Trophoblast cell (in vitro differentiated cells and primary cell): ENCODE results near the gene LDB2.
A peak's percentile ranks its signal among the peaks of the same experiment; 100 is the strongest.

Experiments used
- DNase-seq, 2 donors: peaks; one replicate each; pipeline ENCODE4 v3.0.0-alpha.2; 2016
- H2AFZ ChIP-seq: 2 replicates; pipeline ENCODE4 v1.6.1; 2013; ENCODE audit warnings: low read length, moderate library complexity, mild to moderate bottlenecking; ENCODE audit not compliant: insufficient read depth, poor library complexity
- H2AK5ac ChIP-seq: 2 replicates; pipeline ENCODE4 v1.6.1; 2013; ENCODE audit warnings: mild to moderate bottlenecking, low read length
- H2BK120ac ChIP-seq: 2 replicates; pipeline ENCODE4 v1.6.1; 2013; ENCODE audit warnings: low read length, mild to moderate bottlenecking, moderate library complexity; ENCODE audit not compliant: insufficient read depth, poor library complexity
- H2BK12ac ChIP-seq: 2 replicates; pipeline ENCODE4 v1.6.1; 2013; ENCODE audit warnings: mild to moderate bottlenecking, low read length, moderate library complexity
- H2BK5ac ChIP-seq: 2 replicates; pipeline ENCODE4 v1.6.1; 2013; ENCODE audit warnings: low read length, low read depth, moderate library complexity, mild to moderate bottlenecking; ENCODE audit not compliant: poor library complexity
- H3K14ac ChIP-seq: 2 replicates; pipeline ENCODE4 v1.6.1; 2013; ENCODE audit warnings: mild to moderate bottlenecking, low read length
- H3K18ac ChIP-seq: 2 replicates; pipeline ENCODE4 v1.6.1; 2013; ENCODE audit warnings: mild to moderate bottlenecking, low read length
- H3K23ac ChIP-seq: 2 replicates; pipeline ENCODE4 v1.6.1; 2013; ENCODE audit warnings: low read length
- H3K27ac ChIP-seq: 2 replicates; pipeline ENCODE4 v1.5.1; 2013; ENCODE audit warnings: low read depth, mild to moderate bottlenecking, inconsistent platforms, low read length, moderate library complexity
- H3K27me3 ChIP-seq: 2 replicates; pipeline ENCODE4 v1.6.1; 2013; ENCODE audit warnings: inconsistent platforms, mild to moderate bottlenecking, low read length, moderate library complexity; ENCODE audit not compliant: insufficient read depth
- H3K36me3 ChIP-seq, 2 experiments: 1 replicate in 1 of 2; 2 replicates in 1 of 2; pipeline ENCODE4 v1.6.1; 2013; ENCODE audit warnings: low read length in 2 of 2, mild to moderate bottlenecking in 2 of 2, moderate library complexity in 1 of 2; ENCODE audit not compliant: insufficient read depth in 2 of 2, control insufficient read depth in 1 of 2
- H3K4ac ChIP-seq: 2 replicates; pipeline ENCODE4 v1.6.1; 2013; ENCODE audit warnings: low read depth, mild to moderate bottlenecking, low read length, moderate library complexity
- H3K4me1 ChIP-seq, 2 experiments: 1 replicate in 1 of 2; 2 replicates in 1 of 2; pipeline ENCODE4 v1.6.1; 2013; ENCODE audit warnings: low read length in 2 of 2, mild to moderate bottlenecking in 2 of 2, moderate library complexity in 1 of 2; ENCODE audit not compliant: insufficient read depth in 2 of 2, control insufficient read depth in 1 of 2
- H3K4me2 ChIP-seq: 2 replicates; pipeline ENCODE4 v1.6.1; 2013; ENCODE audit warnings: inconsistent platforms, mild to moderate bottlenecking, low read length, moderate library complexity
- H3K4me3 ChIP-seq: 2 replicates; pipeline ENCODE4 v1.5.1; 2013; ENCODE audit warnings: mild to moderate bottlenecking, low read depth, low read length, inconsistent platforms
- H3K79me1 ChIP-seq: one replicate; pipeline ENCODE4 v1.6.1; 2013; ENCODE audit warnings: low read length
- H3K79me2 ChIP-seq: 2 replicates; pipeline ENCODE4 v1.6.1; 2013; ENCODE audit warnings: low read length, mild to moderate bottlenecking; ENCODE audit not compliant: control insufficient read depth, insufficient read depth, poor library complexity
- H3K9ac ChIP-seq: 2 replicates; pipeline ENCODE4 v1.6.1; 2013; ENCODE audit warnings: mild to moderate bottlenecking, low read length
- H3K9me3 ChIP-seq: 2 replicates; pipeline ENCODE4 v1.6.1; 2013; ENCODE audit warnings: low read depth, mild to moderate bottlenecking, control low read depth, inconsistent platforms, low read length; ENCODE audit not compliant: insufficient read depth
- H4K12ac ChIP-seq: 2 replicates; pipeline ENCODE4 v1.6.1; 2013; ENCODE audit warnings: low read depth, mild to moderate bottlenecking, low read length, moderate library complexity
- H4K8ac ChIP-seq: 2 replicates; pipeline ENCODE4 v1.6.1; 2013; ENCODE audit warnings: low read depth, mild to moderate bottlenecking, low read length, moderate library complexity
- H4K91ac ChIP-seq: one replicate; pipeline ENCODE4 v1.6.1; 2013; ENCODE audit warnings: low read depth, mild to moderate bottlenecking, low read length, moderate library complexity
- WGBS: extraction: QIAGEN DNeasy Blood & Tissue Kit; methylation state at CpG from one replicate; pipeline ENCODE4 v1.1.7; 2013; ENCODE audit warnings: missing lambda C conversion rate; ENCODE audit not compliant: insufficient read length, insufficient coverage; ENCODE audit errors: extremely low coverage; 5-methylcytosine and 5-hydroxymethylcytosine counted together

LDB2 gene

DNA sequence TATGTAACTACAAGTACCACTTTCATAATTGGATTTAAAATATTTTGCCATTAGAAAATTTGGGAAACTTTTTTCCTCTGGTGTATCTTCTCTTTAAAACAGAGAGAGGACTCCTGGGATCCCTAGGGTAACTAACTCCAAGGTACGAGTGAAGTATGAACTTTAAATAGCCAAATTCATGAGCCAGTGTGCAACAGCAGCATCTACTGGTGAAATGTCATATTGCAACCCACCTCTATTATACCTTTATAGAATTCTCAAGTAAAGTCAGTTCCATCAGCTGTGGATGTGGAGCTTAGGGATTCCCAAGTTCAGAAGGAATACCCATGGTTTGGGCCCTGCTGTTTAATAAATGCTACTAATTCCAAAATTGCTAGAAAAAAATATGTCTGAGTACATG, 389.5 kb downstream of the LDB2 start:
- Histone ChIP-seq H4K8ac (no peak overlapping the region), H2BK120ac (no peak overlapping the region), H3K4me3 (no peak overlapping the region), H4K91ac (no peak overlapping the region), H2AK5ac (no peak overlapping the region), H2AFZ (no peak overlapping the region), H3K79me1 (no peaks in the 10 kb centered on the region), H3K4ac (no peak overlapping the region), H3K79me2 (no peaks in the 10 kb centered on the region), H3K9me3 (peaks cover 3% of the 10 kb centered on the region), H3K27me3 (no peaks in the 10 kb centered on the region), H3K4me1 (peaks cover 0 to 2% of the 10 kb centered on the region in 2 experiments), H3K14ac (no peak overlapping the region), H3K9ac (no peak overlapping the region), H2BK5ac (no peak overlapping the region), H3K23ac (no peak overlapping the region), H4K12ac (no peak overlapping the region), H3K27ac (no peak overlapping the region), H2BK12ac (no peak overlapping the region), H3K18ac (no peak overlapping the region), H3K4me2 (no peak overlapping the region), H3K36me3 (no peaks in the 10 kb centered on the region)
- peak in 1 of 2 donors; percentile 39 for DNase-seq
- WGBS: no CpG with 5 or more reads among the region's 1 CpG

DNA sequence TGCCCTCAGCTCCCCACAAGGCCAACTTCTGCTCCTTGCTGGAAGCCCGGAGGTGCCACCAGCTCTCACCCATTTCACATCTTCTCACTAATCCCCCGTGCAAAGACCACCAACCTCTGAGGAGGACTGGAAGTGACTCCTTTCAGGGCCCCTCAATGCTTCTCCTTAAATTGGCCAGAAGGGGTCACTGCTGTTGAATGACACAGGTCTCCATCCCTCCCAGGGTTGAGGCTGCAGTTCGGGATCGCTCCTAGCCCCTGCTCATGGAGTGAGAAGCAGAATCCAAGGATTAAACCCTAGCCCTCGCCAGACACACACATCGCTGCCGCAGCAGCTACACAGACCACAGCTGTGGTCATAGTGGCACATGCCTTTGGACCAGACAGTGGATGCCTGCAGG, 392.7 kb downstream of the LDB2 start:
- Histone ChIP-seq H3K79me1 (no peaks in the 10 kb centered on the region), H2AFZ (no peak overlapping the region), H3K23ac (no peak overlapping the region), H3K79me2 (no peaks in the 10 kb centered on the region), H3K27ac (no peak overlapping the region), H2BK120ac (no peak overlapping the region), H3K4me3 (no peak overlapping the region), H2BK5ac (no peak overlapping the region), H3K18ac (no peak overlapping the region), H3K27me3 (no peaks in the 10 kb centered on the region), H3K9ac (no peak overlapping the region), H4K12ac (no peak overlapping the region), H4K8ac (no peak overlapping the region), H3K14ac (no peak overlapping the region), H2BK12ac (no peak overlapping the region), H3K36me3 (no peaks in the 10 kb centered on the region), H4K91ac (no peak overlapping the region), H2AK5ac (no peak overlapping the region), H3K4ac (no peak overlapping the region), H3K4me2 (no peak overlapping the region), H3K9me3 (peaks cover 5% of the 10 kb centered on the region), H3K4me1 (no peaks in the 10 kb centered on the region)
- DNase-seq: peak in 1 of 2 donors; percentile 19
- no CpG with 5 or more reads among the region's 7 CpGs for WGBS

DNA sequence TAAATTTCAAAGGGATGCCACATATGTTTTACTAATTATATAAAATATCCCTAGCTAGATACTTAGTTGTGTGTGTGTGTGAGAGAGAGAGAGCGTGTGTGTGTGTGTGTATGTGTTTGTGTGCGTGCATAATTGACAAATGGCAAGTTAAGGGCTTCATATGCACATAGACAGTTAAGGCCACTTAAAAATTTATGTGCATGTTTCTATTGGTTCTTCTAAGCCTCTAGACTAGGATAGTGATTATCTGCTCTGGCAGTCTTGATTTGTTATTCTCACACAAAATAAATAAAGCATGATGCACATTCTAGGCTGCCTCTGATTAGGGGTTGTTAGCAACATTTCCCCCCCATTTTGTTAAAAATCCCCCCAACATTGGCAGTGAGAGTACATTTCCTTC, 393.2 kb downstream of the LDB2 start:
- Histone ChIP-seq H3K18ac (no peak overlapping the region), H3K4me1 (no peaks in the 10 kb centered on the region), H4K91ac (no peak overlapping the region), H3K79me1 (no peaks in the 10 kb centered on the region), H2AK5ac (no peak overlapping the region), H3K9me3 (peaks cover 5% of the 10 kb centered on the region), H3K4me2 (no peak overlapping the region), H3K4ac (no peak overlapping the region), H2BK5ac (no peak overlapping the region), H3K23ac (no peak overlapping the region), H2BK120ac (no peak overlapping the region), H3K27me3 (no peaks in the 10 kb centered on the region), H3K79me2 (no peaks in the 10 kb centered on the region), H2BK12ac (no peak overlapping the region), H3K27ac (no peak overlapping the region), H4K8ac (no peak overlapping the region), H3K9ac (no peak overlapping the region), H2AFZ (no peak overlapping the region), H3K4me3 (no peak overlapping the region), H3K14ac (no peak overlapping the region), H3K36me3 (no peaks in the 10 kb centered on the region), H4K12ac (no peak overlapping the region)
- no CpG with 5 or more reads among the region's 2 CpGs for WGBS
- no peak for DNase-seq

DNA sequence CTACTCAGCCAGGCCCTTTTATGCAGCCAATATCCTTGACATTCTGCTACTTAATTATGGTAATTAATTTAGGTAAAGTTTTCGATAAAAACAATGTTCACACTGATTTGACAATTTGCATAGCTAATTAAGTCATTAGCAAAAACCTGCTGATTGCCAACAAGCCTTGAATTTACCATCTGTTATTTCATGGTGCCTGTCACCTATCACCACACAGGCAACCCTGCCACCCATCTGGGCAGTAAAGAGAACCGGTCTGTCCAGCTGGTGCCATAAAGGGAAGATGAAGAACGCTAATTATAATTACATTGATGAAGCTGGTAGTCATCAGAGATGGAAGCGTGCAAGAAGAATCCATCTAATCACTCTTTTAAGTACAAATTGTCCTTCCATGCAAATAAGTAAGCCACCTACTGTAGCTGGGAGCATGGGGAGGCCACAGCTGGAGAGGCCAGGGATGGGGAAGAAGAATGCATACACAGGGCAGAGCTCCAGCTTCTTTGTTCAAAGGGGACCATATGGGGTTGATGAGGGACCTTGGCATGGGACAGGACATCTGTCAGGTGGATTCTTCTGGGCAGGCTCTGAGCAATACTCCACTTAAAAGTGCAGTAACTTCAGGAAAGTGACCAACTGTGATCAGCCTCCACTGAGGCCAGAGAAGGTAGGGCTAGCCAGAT, 394.9 kb downstream of the LDB2 start:
- H4K91ac ChIP-seq: no peak overlapping the region
- H3K36me3 ChIP-seq: no peaks in the 10 kb centered on the region
- H3K4me3 ChIP-seq: no peak overlapping the region
- H2AFZ ChIP-seq: no peak overlapping the region
- no peak overlapping the region for H3K4me2 ChIP-seq
- no peak overlapping the region for H3K23ac ChIP-seq
- no peak for DNase-seq
- no peak overlapping the region for H2BK12ac ChIP-seq
- WGBS: no CpG with 5 or more reads among the region's 4 CpGs
- H3K9me3 ChIP-seq: peaks cover 3% of the 10 kb centered on the region
- no peak overlapping the region for H4K8ac ChIP-seq
- H2AK5ac ChIP-seq: no peak overlapping the region
- no peaks in the 10 kb centered on the region for H3K79me1 ChIP-seq
- no peak overlapping the region for H3K9ac ChIP-seq
- H2BK120ac ChIP-seq: no peak overlapping the region
- no peak overlapping the region for H3K4ac ChIP-seq
- no peak overlapping the region for H3K18ac ChIP-seq
- H3K79me2 ChIP-seq: no peaks in the 10 kb centered on the region
- no peaks in the 10 kb centered on the region for H3K27me3 ChIP-seq
- no peak overlapping the region for H3K27ac ChIP-seq
- H2BK5ac ChIP-seq: no peak overlapping the region
- no peaks in the 10 kb centered on the region for H3K4me1 ChIP-seq
- H4K12ac ChIP-seq: no peak overlapping the region
- no peak overlapping the region for H3K14ac ChIP-seq
